Brain microvascular endothelial cell (primary cell): ENCODE data around the gene LRSAM1.
A peak's percentile ranks its signal among the peaks of the same experiment; 100 is the strongest.

ENCODE experiments used
- DNase-seq: peaks from one replicate; pipeline ENCODE4 v3.0.0-alpha.2; 2020
- H3K27ac ChIP-seq: fragments of 250-450 bp; sonication (Bioruptor Pico); 2 replicates; pipeline ENCODE4 v1.5.1; 2020; ENCODE audit warnings: mild to moderate bottlenecking, moderate library complexity
- H3K27me3 ChIP-seq: fragments of 250-450 bp; sonication (Bioruptor Pico); replicated peaks from 2 replicates; pipeline ENCODE4 v1.5.1; 2020; ENCODE audit warnings: mild to moderate bottlenecking
- H3K36me3 ChIP-seq: fragments of 250-450 bp; sonication (Bioruptor Pico); replicated peaks from 2 replicates; pipeline ENCODE4 v1.5.1; 2020; ENCODE audit warnings: mild to moderate bottlenecking
- H3K4me3 ChIP-seq: 2 replicates; pipeline ENCODE4 v1.5.1; 2011; ENCODE audit warnings: low read depth, mild to moderate bottlenecking, control low read depth, low read length, moderate library complexity
- CTCF ChIP-seq: IDR thresholded peaks from 2 replicates; pipeline ENCODE4 v1.5.1; 2011; ENCODE audit warnings: low read depth, mild to moderate bottlenecking, moderate library complexity, low read length, control low read depth, inconsistent platforms; ENCODE audit errors: missing control alignments
- in situ Hi-C: cut with HindIII; loops from 2 replicates; pipeline ENCODE4 v1.10.0; 2017; ENCODE audit warnings: low sequenced_read_pairs, low pct_ligation_motif_present

The LRSAM1 gene

GRCh38 chr9:127509955-127510299, 58.6 kb downstream of the LRSAM1 start:
- TF ChIP-seq CTCF, result no peak
- Histone ChIP-seq H3K4me3 (no peak overlapping the region), H3K27ac (no peak overlapping the region), H3K36me3 (peaks cover 89% of the 10 kb centered on the region), H3K27me3 (no peaks in the 10 kb centered on the region)
- in situ Hi-C loops, result no loop called here
- no peak for DNase-seq

GRCh38 chr9:127514468-127514867, 63.2 kb downstream of the LRSAM1 start:
- Histone ChIP-seq H3K36me3 (peaks cover 81% of the 10 kb centered on the region), H3K27ac (no peak overlapping the region), H3K4me3 (no peak overlapping the region), H3K27me3 (no peaks in the 10 kb centered on the region)
- no peak for TF ChIP-seq CTCF
- no peak for DNase-seq
- in situ Hi-C loops, result no loop called here

- no peak for TF ChIP-seq CTCF
- no peaks in the 10 kb centered on the region for H3K27me3 ChIP-seq
- no peak overlapping the region for H3K4me3 ChIP-seq
- no peak for DNase-seq
- in situ Hi-C loops, result no loop called here
- peaks cover 70% of the 10 kb centered on the region for H3K36me3 ChIP-seq
- no peak overlapping the region for H3K27ac ChIP-seq
Observed at GRCh38 chr9:127516835-127517607, 65.7 kb downstream of the LRSAM1 start.

- TF ChIP-seq CTCF, result no peak
- peaks cover 71% of the 10 kb centered on the region for H3K36me3 ChIP-seq
- H3K27ac ChIP-seq, result no peak overlapping the region
- in situ Hi-C loops, result no loop called here
- no peak overlapping the region for H3K4me3 ChIP-seq
- H3K27me3 ChIP-seq, result no peaks in the 10 kb centered on the region
- no peak for DNase-seq
Observed at GRCh38 chr9:127517620-127518019, 66.3 kb downstream of the LRSAM1 start.

- H3K36me3 ChIP-seq, result peaks cover 69% of the 10 kb centered on the region
- TF ChIP-seq CTCF, result no peak
- H3K4me3 ChIP-seq, result no peak overlapping the region
- peak overlapping the region; percentile 61 for H3K27ac ChIP-seq
- H3K27me3 ChIP-seq, result no peaks in the 10 kb centered on the region
- in situ Hi-C loops, result no loop called here
- DNase-seq, result no peak
Observed at GRCh38 chr9:127518091-127518856, 67.0 kb downstream of the LRSAM1 start.
